ENCODE data around the gene OR7G3. TPM values are rescaled to one million over a fixed set of nuclear protein-coding genes. Genes with fewer than 3 reads are reported as not detected.

Gene OR7G3
- not detected for total RNA-seq

DNA sequence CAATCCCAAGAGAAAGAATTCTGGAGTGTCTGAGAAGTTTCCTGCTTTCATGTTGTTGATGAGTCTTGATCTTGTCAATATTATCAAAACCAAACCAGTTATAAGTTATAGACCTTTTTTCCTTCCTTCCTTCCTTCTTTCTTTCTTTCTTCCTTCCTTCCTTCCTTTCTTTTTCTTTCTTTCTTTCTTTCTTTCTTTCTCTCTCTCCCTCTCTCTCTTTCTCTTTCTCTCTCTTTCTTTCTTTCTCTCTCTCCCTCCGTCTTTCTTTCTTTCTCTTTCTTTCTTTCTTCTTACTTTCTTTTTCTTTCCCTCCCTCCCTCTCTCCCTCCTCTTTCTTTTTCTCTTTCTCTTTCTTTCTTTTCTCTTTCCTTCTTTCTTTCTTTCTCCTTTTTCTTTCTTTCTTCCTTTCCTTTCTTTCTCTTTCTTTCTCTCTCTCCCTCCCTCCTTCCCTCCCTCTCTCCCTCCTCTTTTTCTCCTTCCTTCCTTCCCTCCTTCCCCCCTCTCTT lies at the start of gene OR7G3:
Gene OR7G3 (minus strand): TSS at position 51 of the 506 bp plus-strand sequence. CDS start 0 bp downstream, at position 51.
- ChIA-PET POLR2A (no interaction called here), CTCF (no interaction called here)
- H3K4me1 Mint-ChIP-seq = no peaks in the 10 kb centered on the region
- H3K9me3 Mint-ChIP-seq = no peaks in the 10 kb centered on the region
- H3K27ac Mint-ChIP-seq = no peak within 1 kb of the TSS
- H3K4me3 Mint-ChIP-seq = no peak within 1 kb of the TSS
- no peaks in the 10 kb centered on the region for H3K27me3 Mint-ChIP-seq
- no peaks in the 10 kb centered on the region for H3K36me3 Mint-ChIP-seq (ENCODE audit: low read depth)
- no peak for DNase-seq

DNA sequence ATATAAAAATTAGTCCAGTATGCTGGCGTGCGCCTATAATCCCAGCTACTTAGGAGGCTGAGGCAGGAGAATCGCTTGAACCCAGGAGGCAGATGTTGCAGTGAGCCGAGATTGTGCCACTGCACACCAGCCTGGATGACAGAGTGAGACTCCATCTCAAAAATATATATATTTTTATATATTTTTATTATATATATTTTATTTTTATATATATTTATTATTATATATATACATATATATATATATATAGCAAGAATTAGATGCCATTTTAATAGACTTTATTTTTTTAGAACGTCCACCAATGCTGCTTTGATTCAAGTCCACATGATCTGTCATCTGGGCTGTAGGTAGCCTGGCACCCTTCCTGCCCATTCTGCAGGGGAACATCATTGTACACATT lies 48.6 kb upstream of the OR7G3 start:
- no peak for DNase-seq
- H3K4me3 Mint-ChIP-seq = no peak overlapping the region
- H3K27me3 Mint-ChIP-seq = no peaks in the 10 kb centered on the region
- peaks cover 19% of the 10 kb centered on the region for H3K9me3 Mint-ChIP-seq
- no peaks in the 10 kb centered on the region for H3K36me3 Mint-ChIP-seq (ENCODE audit: low read depth)
- no peaks in the 10 kb centered on the region for H3K4me1 Mint-ChIP-seq
- CTCF ChIA-PET = no interaction called here
- no peak overlapping the region for H3K27ac Mint-ChIP-seq
- POLR2A ChIA-PET = no interaction called here

DNA sequence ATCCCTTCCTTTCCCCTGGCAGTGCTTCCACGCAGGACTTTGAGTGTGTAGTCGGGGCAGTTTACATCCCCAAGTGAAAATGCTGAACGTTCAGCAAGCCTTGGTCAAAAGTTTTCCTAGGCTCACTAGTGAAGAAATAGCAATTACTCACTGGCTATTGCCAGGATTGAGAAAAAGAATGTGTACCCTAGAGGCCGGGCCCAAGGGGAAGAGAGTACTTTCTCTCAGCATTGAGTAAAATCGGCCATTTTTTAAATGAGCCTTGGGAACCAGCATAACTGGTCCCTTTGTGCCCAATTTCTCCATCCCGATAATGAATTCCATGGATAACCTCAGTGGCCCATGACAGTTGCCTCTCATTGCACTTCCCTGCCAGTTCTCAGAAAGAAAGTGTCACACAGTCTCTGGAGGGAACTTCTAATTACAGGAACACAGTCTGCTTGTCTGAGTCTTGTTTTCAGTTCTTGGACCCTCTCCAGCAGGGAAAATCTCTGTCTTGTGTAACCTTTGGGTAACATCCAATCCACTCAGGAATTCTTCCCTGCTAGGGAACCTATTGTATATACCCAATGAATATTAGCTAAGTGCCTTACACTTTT lies 44.7 kb upstream of the OR7G3 start:
- H3K9me3 Mint-ChIP-seq = peaks cover 24% of the 10 kb centered on the region
- peaks cover 19% of the 10 kb centered on the region for H3K36me3 Mint-ChIP-seq (ENCODE audit: low read depth)
- H3K4me1 Mint-ChIP-seq = no peaks in the 10 kb centered on the region
- no peak overlapping the region for H3K27ac Mint-ChIP-seq
- ChIA-PET CTCF (no interaction called here), POLR2A (no interaction called here)
- no peak for DNase-seq
- H3K4me3 Mint-ChIP-seq = no peak overlapping the region
- H3K27me3 Mint-ChIP-seq = no peaks in the 10 kb centered on the region

DNA sequence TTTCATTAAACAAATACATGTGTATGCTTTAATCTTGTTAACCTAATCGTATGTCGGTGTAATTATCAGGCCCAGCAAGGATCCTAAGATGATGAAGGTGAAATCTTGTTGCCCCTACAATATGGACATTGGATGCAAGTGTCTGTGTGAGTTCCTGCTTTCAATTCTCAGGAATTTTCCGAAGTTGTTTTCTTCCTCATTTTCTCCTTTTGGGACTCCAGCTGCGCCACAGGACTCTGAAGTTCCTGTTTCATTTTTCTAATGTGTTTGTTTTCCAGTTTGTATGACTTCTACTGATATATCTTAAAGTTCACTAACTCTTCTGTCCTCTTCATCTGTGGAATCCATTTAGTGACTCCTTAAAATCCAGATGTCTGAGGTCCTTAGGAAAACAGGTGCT lies 40.1 kb upstream of the OR7G3 start:
- H3K27ac Mint-ChIP-seq = no peak overlapping the region
- no peaks in the 10 kb centered on the region for H3K4me1 Mint-ChIP-seq
- POLR2A ChIA-PET = no interaction called here
- H3K27me3 Mint-ChIP-seq = no peaks in the 10 kb centered on the region
- H3K9me3 Mint-ChIP-seq = peaks cover 46% of the 10 kb centered on the region
- CTCF ChIA-PET = no interaction called here
- H3K4me3 Mint-ChIP-seq = no peak overlapping the region
- H3K36me3 Mint-ChIP-seq (ENCODE audit: low read depth) = peaks cover 63% of the 10 kb centered on the region
- no peak for DNase-seq

DNA sequence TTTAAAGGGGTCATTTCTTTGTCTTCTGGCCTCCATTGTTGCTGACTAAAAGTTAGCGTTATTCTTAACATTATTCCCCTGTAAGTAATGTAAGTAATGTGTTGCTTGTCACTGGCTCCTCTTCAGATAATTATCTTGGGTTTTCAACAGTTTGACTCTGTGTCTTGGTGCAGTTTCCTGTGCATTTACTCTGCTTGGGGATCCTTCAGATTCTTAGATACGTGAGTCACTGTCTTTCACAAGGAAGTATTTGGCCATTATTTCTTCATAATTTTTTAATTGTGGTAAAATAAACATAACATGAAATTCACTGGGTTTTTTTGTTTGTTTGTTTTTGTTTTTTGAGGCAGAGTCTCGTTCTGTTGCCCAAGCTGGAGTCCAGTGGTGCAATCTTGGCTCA lies 38.5 kb upstream of the OR7G3 start:
- no peaks in the 10 kb centered on the region for H3K27me3 Mint-ChIP-seq
- H3K4me1 Mint-ChIP-seq = no peaks in the 10 kb centered on the region
- H3K36me3 Mint-ChIP-seq (ENCODE audit: low read depth) = peaks cover 79% of the 10 kb centered on the region
- CTCF ChIA-PET = no interaction called here
- POLR2A ChIA-PET = no interaction called here
- no peak overlapping the region for H3K27ac Mint-ChIP-seq
- H3K9me3 Mint-ChIP-seq = peaks cover 53% of the 10 kb centered on the region
- DNase-seq = no peak
- H3K4me3 Mint-ChIP-seq = no peak overlapping the region

DNA sequence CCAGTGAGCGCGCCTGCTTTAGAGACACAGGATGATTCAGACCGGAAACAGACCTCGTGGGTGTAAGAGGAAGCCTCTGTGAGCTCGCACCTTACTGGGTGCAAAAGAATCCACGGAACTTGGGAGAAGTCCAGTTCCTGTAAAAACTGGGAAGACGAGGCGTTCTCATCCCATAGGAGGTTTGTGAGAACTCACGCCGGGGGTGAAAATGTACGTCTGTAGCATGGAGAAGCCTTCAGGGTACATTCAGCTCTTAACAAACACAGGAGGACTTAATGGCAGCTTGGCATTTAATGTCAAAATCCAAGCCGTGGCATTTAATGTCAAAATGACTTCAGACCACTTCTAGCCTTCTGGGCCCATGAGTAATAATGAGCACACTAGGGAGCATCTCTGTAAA lies 34.7 kb upstream of the OR7G3 start:
- CTCF ChIA-PET = interaction anchor here (0.9 kb wide), 1 partner anchor 19 kb away, joined by 3 read pairs; no protein-coding TSS in a partner anchor
- H3K4me1 Mint-ChIP-seq = no peaks in the 10 kb centered on the region
- DNase-seq = no peak
- no peak overlapping the region for H3K4me3 Mint-ChIP-seq
- no peak overlapping the region for H3K27ac Mint-ChIP-seq
- POLR2A ChIA-PET = no interaction called here
- peaks cover 57% of the 10 kb centered on the region for H3K9me3 Mint-ChIP-seq
- peaks cover 97% of the 10 kb centered on the region for H3K36me3 Mint-ChIP-seq (ENCODE audit: low read depth)
- H3K27me3 Mint-ChIP-seq = no peaks in the 10 kb centered on the region

DNA sequence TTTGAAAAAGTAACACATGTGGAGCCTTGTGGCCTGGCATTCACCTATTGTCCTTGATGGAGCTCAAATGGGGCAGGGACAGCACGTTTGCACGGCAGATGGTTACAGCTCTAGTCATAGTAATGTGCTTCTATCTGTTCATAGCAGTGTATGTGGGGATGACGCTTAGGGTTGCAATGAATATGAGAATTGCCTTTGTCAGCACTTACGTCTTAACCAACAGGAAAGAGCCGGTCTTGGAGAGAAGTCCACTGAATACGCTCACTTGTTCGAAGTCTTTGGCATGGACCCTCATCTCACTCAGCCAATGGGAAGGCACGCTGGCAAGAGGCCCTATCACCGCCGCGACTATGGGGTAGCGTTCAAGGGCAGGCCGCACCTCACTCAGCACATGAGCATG lies 33.1 kb upstream of the OR7G3 start:
- CTCF ChIA-PET = no interaction called here
- Mint-ChIP-seq H3K4me1 (peaks cover 5% of the 10 kb centered on the region), H3K36me3 (ENCODE audit: low read depth) (peaks cover 97% of the 10 kb centered on the region), H3K9me3 (peaks cover 64% of the 10 kb centered on the region), H3K27ac (no peak overlapping the region), H3K4me3 (no peak overlapping the region), H3K27me3 (no peaks in the 10 kb centered on the region)
- POLR2A ChIA-PET = no interaction called here
- no peak for DNase-seq

DNA sequence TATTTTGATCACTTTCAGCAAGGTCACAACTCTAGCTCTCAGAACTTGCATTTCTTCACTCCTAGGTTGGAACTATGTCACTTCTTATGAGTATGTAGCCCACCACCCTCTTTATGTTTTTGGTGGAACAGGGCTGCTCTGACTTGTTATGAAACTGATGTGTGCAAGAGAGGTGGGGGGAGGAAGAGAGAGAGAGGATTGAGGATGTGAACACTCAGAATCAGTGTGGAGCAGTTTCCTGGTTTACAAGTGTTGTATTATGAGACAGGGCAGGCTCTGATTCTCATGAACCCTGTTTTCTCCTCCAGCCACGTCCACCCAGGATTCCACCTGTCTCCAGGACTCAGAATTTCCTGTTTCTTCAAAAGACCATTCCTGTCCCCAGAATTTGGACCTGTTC lies 29.6 kb upstream of the OR7G3 start:
- Mint-ChIP-seq H3K27ac (no peak overlapping the region), H3K4me3 (no peak overlapping the region), H3K36me3 (ENCODE audit: low read depth) (peaks cover 98% of the 10 kb centered on the region), H3K9me3 (peaks cover 61% of the 10 kb centered on the region), H3K4me1 (peaks cover 9% of the 10 kb centered on the region), H3K27me3 (no peaks in the 10 kb centered on the region)
- POLR2A ChIA-PET = no interaction called here
- CTCF ChIA-PET = no interaction called here
- no peak for DNase-seq

DNA sequence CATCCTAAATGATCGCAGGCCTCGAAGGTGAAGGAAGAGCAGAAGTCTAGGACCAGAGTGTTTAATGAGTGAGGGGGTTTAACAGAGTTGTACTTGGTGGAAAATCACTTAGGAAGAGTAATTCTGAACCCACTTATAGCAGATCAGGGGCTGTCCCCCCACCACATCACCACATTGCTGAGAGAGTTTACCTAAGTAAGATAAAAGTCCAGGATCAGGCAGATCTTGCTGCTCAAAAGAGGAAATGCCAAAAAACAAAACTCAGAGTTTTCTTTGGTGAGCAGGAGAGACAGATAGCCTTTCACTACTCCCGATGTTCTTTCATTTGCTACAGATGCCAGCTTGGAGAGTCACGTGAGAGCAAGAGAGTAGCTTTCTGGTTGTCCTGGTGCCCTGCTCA lies 28.8 kb upstream of the OR7G3 start:
- no peak for DNase-seq
- Mint-ChIP-seq H3K27me3 (no peaks in the 10 kb centered on the region), H3K9me3 (peaks cover 59% of the 10 kb centered on the region), H3K27ac (no peak overlapping the region), H3K36me3 (ENCODE audit: low read depth) (peaks cover 97% of the 10 kb centered on the region), H3K4me3 (no peak overlapping the region), H3K4me1 (peaks cover 12% of the 10 kb centered on the region)
- ChIA-PET CTCF (no interaction called here), POLR2A (no interaction called here)

DNA sequence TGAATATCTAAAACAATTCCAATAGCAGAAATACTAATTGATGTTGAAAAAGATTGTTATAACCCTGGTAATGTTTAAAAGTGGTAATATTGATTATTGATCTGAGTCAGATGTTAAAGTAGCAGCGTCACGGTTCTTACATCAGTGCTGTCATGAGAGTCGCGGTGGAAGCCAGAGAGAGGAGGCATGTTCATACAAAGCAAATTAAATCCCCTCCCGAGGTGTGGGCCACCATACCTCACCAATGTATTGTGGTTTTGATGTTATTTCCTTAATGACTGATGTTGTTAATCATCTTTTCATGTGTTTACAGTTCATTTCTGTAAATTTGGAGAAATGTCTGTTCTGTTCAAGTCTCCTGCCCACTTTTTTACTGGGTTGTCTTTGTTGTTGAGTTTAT lies 24.6 kb upstream of the OR7G3 start:
- H3K36me3 Mint-ChIP-seq (ENCODE audit: low read depth) = peaks cover 96% of the 10 kb centered on the region
- peaks cover 18% of the 10 kb centered on the region for H3K4me1 Mint-ChIP-seq
- no peak overlapping the region for H3K27ac Mint-ChIP-seq
- H3K9me3 Mint-ChIP-seq = peaks cover 69% of the 10 kb centered on the region
- H3K27me3 Mint-ChIP-seq = no peaks in the 10 kb centered on the region
- POLR2A ChIA-PET = no interaction called here
- H3K4me3 Mint-ChIP-seq = no peak overlapping the region
- no peak for DNase-seq
- CTCF ChIA-PET = no interaction called here

DNA sequence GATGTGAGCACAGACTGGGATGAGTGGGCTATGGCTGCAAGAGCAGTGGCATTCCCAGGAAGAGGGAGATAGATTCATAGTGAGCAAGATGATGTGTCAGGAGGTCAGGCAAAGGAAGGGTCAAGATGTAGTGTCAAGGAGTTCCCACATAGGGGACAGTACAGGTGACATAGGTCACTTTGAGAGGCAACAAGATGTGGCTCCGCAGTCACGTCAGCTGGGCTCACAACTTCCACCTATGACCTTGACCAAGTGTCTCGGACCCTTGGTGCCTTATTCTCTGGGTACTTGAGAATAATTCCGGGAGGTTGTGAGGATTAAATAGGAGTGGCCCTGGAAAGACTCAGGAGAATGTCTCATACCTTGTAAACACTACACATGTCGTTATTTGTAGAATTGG lies 23.9 kb upstream of the OR7G3 start:
- Mint-ChIP-seq H3K27ac (no peak overlapping the region), H3K9me3 (peaks cover 68% of the 10 kb centered on the region), H3K4me3 (no peak overlapping the region), H3K27me3 (no peaks in the 10 kb centered on the region), H3K4me1 (peaks cover 18% of the 10 kb centered on the region), H3K36me3 (ENCODE audit: low read depth) (peaks cover 93% of the 10 kb centered on the region)
- DNase-seq = no peak
- ChIA-PET CTCF (no interaction called here), POLR2A (no interaction called here)

DNA sequence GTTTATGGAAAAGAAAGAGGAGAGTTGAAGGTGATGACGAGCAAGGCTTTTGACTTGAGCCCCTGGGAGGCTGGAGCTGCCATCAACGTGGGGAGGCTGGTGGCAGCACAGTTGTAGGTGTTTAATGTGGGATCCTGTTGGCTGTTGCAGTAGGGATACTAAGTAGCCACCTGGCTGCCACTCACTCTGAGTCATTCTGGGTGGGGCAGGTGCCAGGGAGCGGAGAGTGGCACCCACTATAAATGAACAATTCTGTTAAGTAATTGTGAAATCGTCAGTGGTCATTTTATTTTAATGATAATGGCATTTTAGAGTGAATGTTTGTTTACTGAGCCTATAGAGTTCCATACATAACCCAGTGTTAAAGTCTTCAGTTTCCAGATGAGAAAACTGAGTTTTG lies 23.2 kb upstream of the OR7G3 start:
- ChIA-PET CTCF (no interaction called here), POLR2A (no interaction called here)
- peaks cover 15% of the 10 kb centered on the region for H3K4me1 Mint-ChIP-seq
- H3K27ac Mint-ChIP-seq = no peak overlapping the region
- H3K36me3 Mint-ChIP-seq (ENCODE audit: low read depth) = peaks cover 93% of the 10 kb centered on the region
- H3K27me3 Mint-ChIP-seq = no peaks in the 10 kb centered on the region
- no peak for DNase-seq
- no peak overlapping the region for H3K4me3 Mint-ChIP-seq
- peaks cover 65% of the 10 kb centered on the region for H3K9me3 Mint-ChIP-seq

DNA sequence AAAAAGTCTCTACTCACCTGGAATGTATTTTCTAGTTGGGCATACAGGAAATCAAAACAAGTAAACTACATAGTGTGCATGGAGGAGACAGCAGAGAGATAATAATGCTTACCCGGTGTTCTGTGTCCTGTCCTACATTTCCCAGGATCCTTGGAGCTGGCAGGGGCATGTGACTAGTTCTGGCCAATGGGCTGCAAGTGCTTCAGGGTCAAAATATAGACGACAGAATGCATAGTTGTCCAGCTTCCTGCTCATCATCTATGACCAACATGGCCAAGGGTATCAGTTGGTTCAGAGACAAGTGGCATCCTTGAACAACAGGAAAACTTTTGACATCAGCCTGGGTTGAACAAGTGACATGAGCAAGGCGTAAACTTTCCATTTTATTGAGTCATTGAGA lies 21.9 kb upstream of the OR7G3 start:
- H3K9me3 Mint-ChIP-seq = peaks cover 66% of the 10 kb centered on the region
- H3K4me3 Mint-ChIP-seq = no peak overlapping the region
- H3K27ac Mint-ChIP-seq = no peak overlapping the region
- ChIA-PET CTCF (no interaction called here), POLR2A (no interaction called here)
- H3K4me1 Mint-ChIP-seq = peaks cover 13% of the 10 kb centered on the region
- H3K36me3 Mint-ChIP-seq (ENCODE audit: low read depth) = peaks cover 92% of the 10 kb centered on the region
- no peak for DNase-seq
- H3K27me3 Mint-ChIP-seq = no peaks in the 10 kb centered on the region

DNA sequence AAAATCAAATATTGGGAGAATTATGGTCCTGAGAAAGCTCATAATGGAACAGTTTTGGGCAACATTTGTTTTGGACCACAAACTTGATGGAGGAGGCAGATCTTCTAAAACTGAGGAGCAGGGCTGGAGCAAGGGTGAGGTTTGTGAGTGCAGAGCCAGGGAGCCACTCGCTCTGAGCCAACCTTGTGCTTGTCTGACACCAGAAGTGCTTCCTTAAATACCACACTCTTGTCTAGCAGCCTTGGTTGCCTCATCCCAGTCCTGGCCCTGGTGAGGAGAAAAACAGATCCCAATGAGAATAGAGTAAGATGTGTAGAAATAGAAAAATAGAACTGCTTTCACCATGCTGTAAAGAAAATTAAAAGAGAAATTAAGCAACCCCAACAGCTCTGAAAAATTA lies 20.1 kb upstream of the OR7G3 start:
- ChIA-PET POLR2A (no interaction called here), CTCF (no interaction called here)
- no peaks in the 10 kb centered on the region for H3K27me3 Mint-ChIP-seq
- H3K36me3 Mint-ChIP-seq (ENCODE audit: low read depth) = peaks cover 89% of the 10 kb centered on the region
- DNase-seq = no peak
- peaks cover 63% of the 10 kb centered on the region for H3K9me3 Mint-ChIP-seq
- H3K4me3 Mint-ChIP-seq = no peak overlapping the region
- peaks cover 23% of the 10 kb centered on the region for H3K4me1 Mint-ChIP-seq
- H3K27ac Mint-ChIP-seq = no peak overlapping the region
